HG03558 (cell line): ENCODE data around the gene SUPT20HL2.
A peak's percentile ranks its signal among the peaks of the same experiment; 100 is the strongest.
"Not testable (repeated sequence)": the region's sequence is repeated elsewhere in the genome, so short reads cannot be mapped to it uniquely, and the experiment has no call there.

Experiments used
- ATAC-seq: cut with Tn5 transposase; IDR thresholded peaks from one replicate; pipeline ENCODE4 v1.9.1; 2021; ENCODE audit warnings: moderate number of reproducible peaks; ENCODE audit not compliant: unreplicated experiment; ENCODE audit errors: extremely low read depth

Gene SUPT20HL2

DNA sequence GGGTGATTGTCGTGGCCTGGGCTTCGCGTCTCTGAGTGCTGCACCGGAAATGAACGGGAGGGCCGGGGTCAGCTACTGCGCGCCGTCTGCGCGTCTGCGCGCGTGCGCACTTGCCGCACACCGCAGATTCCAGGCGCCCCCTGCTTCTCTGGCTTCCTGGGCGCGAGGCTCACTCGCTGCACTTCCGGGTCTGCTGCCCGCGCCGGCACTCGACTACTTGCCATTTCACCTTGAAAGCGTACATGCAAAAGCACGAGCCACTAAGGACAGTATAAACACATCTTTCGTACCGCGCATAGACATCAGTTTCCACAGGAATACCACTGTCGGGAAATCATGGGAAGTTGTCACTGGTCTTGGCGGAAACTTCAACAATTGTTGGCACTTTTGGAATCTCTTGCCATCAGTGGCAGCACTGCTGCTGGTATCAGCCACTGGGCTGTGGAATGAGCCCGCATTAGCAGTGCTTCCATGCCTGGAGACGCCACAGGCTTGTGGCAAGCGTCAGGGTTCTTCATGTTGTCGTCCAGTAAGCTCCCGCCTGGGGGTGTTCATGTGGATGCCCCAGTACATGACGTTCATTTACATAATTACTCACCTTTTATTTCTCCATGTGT is at the start of gene SUPT20HL2:
Gene SUPT20HL2 (minus strand): TSS at position 51 of the 617 bp plus-strand sequence. CDS start 754 bp downstream, outside the sequence.
- no peak for ATAC-seq

DNA sequence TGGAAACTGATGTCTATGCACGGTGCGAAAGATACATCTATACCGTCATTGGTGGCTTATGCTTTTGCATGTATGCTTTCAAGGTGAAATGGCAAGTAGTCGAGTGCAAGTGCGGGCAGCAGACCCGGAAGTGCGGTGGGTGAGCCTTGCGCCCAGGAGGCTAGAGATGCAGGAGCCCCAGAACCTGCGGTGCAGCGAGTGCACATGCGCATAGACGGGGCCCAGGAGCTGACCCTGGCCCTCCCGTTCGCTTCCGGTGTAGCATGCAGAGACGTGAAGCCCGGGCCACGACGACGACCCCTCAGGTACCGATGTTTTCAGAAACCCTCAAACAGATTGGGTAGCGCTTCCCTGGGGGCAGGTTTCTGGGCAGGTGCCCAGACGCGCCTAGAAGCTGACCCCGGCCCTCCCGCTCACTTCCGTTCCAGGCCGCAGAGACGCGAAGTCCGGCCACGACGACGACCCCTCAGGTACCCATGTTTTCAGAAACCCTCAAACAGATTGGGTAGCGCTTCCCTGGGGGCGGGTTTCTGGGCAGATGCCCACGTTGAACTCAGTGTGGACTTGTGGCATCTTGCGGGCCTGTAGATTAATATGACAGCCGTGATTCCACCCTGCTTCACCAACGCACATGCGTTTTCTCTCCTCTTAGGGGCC is 48.3 kb upstream of the SUPT20HL2 start:
- ATAC-seq = not testable (repeated sequence)

DNA sequence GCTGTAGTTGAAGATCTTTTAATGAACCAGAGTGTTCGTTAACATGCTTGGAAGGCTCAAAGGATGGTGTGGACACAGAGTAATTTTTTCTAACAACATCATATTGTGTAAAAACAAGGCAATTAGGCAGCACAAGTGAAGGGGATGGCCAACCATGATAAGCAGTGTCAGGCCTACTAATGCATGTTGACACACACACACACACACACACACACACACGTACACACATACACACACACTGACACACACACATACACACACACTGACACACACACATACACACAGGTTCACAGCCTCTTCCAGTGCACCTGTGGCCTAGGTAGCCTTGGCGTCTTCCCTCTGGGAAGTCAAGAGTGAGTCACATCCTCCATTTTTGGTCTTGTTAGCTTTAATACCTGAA is 46.4 kb upstream of the SUPT20HL2 start, which contains the start of gene SUPT20HL1:
Gene SUPT20HL1 (plus strand): TSS at position 368 of the 400 bp plus-strand sequence. CDS start 2,122 bp downstream, outside the sequence.
- ATAC-seq = no peak

DNA sequence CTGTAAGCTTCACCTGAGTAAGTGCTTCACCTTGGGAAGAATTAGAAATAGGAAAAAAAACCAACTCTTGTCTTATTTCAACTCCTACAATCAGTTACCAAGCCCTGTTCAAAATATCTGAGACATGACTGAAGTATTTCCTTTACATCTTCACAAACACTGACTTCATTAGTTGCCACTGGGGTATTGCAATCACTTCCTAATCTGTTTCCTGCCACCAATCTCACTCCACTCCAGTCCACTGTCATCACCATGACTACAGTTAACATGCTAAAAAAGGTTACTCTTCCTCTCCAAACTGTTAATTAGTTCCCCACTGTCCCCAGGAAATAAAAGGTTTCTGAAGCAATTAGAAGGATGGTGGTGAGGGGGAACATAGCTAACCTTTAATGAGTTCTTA is 43.2 kb upstream of the SUPT20HL2 start:
- ATAC-seq = no peak

DNA sequence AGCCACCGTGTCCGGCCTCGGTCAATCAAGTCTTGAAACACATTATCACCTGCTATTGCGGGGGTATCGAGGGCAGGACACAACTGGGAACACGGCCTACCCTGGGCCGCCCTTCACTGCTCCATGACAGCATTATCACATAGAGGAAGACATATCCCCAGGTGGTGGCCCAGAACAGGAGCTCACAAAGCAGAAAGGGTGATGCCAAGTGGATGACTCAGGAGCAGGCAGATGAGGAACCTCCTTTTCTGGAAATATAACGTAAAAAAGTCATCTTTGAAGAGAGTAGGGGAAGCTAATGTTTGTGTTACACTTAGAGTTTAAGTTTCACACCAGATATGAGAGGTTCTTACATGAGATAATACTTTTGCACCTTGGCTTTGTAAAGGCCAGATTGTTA is 41.2 kb upstream of the SUPT20HL2 start:
- ATAC-seq = no peak

DNA sequence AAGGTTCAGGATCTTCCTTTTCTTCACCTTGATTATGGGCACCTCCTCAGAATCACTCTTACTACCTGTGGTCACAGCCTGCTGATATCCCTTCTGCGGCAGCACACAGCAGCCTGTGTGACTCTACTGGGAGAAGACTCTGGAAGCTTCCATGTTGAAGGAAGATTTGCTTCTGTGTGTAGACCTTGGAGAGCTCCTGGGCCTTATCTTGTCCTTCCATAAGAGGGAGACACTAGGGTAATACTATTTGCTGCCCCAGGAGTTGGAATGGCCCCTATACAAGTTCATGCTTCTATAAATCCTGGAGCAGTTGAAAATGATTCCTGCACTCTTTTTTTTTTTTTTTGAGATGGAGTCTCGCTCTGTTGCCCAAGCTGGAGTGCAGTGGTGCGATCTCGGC is 36.3 kb upstream of the SUPT20HL2 start:
- no peak for ATAC-seq

DNA sequence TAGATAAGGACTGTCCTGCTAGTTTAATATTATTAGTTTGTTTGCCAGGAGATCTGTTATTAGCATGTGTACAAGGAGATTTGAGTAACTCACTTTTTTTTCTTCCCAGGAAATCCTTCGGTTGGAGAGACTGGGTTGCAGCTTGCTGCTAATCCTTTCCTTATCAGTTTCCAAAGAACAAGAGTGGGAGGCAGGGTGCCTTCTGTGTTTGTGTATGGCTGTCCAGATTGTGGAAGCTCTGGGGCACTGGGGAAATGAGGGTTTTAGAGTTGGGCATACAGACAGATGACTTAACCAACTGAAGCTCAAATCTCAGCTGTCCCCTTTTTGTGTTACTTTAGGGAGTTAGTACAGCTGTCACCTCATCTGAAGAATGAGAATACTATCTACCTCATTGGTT is 34.0 kb upstream of the SUPT20HL2 start:
- no peak for ATAC-seq

DNA sequence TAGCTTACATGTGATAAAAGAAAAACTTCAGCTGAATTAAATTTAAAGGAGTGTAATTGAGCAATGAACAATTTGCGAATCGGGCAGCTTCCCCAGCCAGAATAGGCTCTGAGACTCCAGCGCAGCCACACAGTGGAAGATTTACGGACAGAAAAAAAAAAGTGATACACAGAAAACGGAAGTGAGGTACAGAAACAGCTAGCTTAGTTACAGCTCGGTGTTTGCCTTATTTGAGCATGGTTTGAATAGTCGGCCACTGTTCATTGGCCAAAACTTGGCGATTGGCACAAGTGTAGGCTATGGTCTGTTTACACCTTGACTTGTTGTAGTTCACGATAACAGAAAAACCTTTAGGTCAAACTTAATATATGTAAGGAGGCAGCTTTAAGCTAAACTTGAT is 29.9 kb upstream of the SUPT20HL2 start:
- peak; percentile 59 for ATAC-seq

DNA sequence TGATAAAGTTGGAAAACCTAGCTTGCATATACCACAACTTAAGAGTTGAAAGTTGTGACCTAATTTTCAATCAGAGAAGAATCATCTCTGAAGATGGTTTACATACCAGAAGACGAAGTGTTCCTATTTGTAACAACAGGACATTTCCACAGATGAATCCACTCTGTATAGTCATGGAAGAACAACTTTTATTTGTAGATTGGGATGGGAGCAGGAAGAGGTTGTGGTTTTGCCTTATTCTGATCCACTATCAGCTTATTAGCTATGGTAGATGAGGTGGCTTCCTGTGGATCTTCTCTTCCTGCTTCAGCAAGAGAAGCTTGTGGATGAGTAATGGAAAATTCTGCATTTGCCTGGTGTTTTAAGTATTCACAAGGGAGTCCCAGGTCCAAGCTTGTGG is 27.9 kb upstream of the SUPT20HL2 start:
- ATAC-seq = no peak

DNA sequence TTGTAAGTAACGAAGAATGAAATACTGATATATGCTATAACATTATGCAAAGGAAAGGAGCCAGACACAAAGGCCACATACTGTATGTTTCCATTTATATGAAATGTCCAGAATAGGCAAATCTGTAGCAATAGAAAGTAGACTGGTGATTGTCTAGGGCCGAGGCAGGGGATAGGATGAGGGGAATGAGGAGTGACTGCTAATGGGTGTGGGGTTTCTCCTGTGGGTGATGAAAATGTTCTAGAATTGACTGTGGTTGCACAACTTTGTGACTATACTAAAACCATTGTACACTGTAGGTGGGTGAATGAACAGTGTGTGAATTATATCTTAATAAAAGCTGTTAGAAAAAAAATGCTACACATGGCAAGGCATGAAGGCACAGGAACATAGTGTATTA is 26.6 kb upstream of the SUPT20HL2 start:
- no peak for ATAC-seq

DNA sequence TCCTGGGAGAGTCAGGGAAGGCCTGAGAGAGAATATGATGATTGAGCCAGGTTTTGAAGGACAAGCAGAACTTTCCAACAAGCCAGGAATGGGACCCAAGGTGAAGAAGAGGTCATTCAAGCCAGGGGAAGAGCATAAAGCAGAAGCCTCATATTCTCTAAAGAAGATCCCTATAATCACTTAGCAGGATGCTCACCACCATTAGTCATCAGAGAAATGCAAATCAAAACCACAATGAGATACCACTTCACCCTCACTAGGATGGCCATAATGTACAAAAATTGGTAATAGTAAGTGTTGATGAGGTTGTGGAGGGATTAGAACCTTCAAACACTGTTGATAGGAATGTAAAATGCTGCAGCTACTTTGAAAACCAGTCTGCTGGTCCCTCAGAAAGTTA is 26.0 kb upstream of the SUPT20HL2 start:
- ATAC-seq = no peak

DNA sequence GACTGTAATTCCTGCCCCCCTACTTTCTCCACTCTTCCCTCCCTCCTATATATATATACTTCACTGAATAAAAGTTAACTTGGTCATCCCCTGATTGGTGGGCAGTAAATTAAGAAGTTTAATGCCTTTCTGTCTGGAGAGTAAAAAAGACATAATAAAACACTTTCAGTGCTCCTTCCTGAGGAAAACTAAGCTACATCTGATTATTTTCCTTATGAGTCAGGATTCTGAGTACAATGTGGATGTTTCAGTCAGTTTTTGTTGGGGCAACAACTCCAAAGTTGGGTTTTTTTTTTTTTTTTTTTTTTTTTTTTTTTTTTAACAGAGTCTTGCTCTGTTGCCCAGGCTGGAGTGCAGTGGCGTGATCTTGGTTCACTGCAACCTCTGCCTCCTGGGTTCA is 22.0 kb upstream of the SUPT20HL2 start:
- ATAC-seq = no peak

DNA sequence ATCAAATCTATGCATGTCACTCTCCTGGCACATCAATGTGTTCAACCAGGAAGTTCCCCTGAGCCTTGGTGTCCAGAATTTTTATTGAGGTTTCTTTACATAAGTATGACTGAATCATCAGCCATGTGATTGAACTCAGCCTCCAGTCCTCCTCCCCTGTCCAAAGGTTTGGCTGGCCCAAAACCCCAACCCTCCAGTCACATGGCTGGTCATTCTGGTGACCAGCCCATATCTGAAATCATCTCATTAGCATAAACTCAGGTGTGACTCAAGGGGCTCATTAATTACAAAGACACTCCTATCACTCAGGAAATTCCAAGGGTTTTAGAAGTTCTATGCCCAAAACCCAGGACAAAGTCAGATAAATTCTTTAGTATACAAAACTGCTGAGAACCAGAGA is 20.6 kb upstream of the SUPT20HL2 start:
- ATAC-seq = no peak

DNA sequence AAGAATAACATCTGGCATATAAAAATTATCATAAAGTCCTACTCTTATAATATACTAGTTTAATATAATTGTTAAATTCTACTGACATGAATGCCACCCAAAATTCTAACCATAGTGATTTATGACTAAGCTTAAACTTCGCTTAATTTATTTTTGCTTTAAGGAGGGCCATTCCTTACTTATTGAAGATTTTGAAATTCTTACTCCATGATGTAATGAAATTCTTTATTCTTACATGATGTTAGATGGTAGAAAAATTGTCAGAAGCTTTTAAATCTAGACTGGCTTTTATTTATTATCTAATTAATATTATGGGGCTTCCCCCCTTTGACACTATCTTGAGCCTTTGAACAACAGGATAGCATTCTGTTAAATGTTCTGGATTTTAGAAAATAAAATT is 19.5 kb upstream of the SUPT20HL2 start:
- no peak for ATAC-seq

DNA sequence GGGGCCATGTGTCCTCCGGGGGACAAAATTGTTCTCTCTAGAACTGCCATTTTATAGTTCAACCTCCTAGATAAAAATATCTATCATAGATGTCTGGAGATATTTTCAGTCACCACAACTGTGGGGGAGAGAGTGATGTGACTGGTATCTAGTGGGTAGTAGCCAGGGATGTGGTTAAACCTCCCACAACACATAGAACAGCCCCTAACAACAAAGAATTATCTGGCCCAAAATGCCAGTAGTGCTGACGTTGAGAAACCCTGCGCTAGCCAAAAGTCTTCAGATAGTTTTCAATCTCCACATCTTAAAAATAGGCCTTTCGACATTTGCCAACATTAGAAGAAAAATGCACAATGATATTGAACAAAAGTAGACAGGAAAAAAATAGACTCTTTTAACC is 19.0 kb upstream of the SUPT20HL2 start:
- no peak for ATAC-seq

DNA sequence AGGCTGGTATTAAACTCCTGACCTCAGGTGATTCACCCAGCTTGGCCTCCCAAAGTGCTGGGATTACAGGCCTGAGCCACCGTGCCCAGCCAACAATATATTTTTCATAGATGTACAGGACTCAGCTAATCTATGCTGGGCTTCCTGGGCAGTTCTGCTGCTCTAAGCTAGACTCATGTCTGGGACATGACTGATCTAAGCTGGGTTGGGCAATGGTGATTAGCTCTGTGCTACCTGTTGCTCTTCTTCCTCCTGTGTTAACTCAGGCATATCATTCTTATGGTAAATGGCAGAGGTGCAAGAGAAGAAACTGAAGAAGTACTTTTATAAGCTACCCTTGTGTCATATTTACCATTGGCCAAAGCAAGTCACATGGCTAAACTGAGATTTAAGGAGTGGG is 11.4 kb upstream of the SUPT20HL2 start:
- ATAC-seq = no peak

DNA sequence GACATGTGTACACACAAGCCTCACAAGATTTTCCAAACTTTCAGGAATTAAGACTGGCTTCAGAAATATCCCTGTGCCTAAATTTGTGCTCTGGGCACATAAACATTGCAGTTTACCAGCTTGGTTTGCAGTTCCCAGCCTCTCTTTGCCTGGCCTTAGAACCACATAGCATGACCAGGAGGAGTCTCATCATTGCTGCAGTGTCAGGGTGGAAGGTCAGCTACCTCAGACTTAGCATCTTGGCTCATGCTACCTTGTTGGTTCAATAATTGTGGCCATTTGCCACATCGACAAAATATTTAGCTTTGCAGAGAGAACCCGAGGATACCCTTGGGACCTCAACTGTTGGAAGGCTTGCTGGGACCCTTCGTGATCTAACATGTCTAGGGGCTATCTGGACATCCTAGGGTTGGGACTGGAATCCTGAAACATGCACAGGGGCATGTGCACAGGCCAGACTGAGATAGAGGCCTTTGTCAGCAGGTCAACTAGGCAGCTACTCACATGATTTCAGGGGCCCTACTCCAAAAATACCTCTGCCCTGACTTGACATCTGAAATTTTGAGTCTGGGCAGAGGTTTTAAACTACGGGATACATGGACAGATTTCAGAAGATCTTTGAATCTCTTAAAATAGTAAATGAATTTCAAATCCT is 8.0 kb upstream of the SUPT20HL2 start:
- no peak for ATAC-seq

DNA sequence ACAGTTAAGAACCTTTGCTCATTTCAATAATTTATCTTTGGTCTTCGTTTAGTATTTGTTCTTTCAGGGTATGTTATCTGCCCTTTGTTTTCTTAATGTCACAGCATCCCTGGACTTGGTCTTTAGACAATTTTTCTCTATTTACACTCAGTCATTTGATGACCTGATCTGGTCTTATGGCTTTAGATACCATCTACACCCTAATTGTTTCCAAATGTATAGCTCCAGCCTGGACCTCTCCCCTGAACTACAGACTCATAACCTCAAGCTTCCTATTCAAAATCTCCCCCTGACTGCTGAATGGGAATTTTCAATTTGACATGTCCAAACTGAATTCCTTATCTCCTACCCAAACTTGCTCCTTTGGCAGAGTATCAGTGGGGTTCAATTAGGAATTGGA is 3.7 kb upstream of the SUPT20HL2 start:
- ATAC-seq = no peak

DNA sequence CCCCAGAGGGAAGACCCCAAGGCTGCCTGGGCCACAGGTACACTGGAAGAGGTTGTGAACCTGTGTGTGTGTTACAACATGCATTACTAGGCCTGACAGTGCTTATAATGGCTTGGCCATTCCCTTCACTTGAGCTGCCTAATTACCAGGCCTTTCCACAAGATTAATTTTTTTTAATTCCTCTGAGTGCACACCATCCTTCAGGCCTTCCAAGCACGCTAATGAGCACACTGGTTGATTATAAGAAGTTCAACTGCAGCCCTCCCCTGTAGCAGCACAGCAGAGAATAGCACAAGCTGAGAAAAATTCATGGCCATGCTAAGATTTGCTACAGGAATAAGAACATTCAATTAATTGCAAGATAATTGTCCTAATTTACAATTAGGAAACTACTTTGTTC is 2.2 kb upstream of the SUPT20HL2 start:
- no peak for ATAC-seq

DNA sequence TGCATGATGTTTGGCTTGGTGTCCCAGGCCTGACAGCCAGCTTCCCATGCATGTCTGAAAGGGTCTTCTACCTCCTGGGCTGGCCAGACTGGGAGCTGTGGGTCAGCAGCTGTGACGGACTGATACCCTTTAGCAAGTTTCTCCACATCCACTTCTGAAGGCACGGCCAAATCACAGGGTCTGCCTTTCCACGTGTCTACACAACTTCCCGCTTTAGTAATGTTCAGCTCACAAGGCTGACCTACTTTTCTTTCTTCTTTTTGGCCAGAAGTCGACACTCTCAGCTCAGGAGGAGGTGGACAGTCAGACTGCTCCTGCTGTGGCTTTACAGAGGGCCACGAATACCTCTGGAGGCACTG is 1.6 kb downstream of the SUPT20HL2 start:
- ATAC-seq = not testable (repeated sequence)

DNA sequence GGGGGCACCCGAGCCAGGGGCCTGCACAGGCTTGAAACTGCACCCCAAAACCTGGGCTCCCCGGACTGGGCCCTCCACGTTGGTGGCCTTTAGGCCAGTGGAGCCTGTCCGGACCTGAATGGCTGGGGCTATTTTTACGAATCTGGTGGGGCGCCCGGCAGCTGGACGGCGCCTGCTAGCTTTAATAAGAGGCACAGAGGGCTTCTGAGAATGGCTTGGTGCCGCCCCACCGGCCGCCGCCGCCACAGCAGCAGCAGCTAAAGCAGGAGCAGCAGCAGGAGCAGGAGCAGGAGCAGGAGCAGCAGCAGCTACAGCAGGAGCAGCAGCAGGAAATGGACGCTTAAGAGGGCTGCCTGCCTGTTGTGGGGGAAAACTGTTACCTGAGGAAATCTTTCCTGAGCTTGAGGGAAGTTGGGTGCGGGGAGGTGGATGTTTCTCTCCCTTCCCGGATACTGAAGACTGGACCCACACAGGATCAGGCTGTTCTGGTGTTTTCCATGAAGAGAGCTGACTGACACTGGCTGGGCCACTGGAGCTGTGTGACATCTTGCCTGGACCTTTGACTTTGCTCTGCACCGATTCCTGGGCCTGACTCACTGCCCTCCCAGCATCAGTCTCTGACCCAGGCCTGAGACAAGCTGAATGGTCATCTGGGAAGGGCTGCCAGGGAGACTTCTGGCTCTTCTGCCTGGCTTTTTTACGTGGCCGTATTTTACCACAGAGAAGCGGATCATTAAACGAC is 2.2 kb downstream of the SUPT20HL2 start:
- ATAC-seq = not testable (repeated sequence)
